SK-N-SH treated with all-trans-retinoic acid at 6 μM for 48 hours (cell line): ENCODE measurements around the gene PGM1.

ENCODE experiments used
- ATAC-seq: fragments of 200-7000 bp; cut with Tn5 transposase; 3 replicates; pipeline ENCODE4 v1.9.1; 2020; ENCODE audit warnings: mild to moderate bottlenecking, moderate library complexity
- ARNTL ChIP-seq: fragments of 450-650 bp; formaldehyde crosslinking; IDR thresholded peaks from 2 replicates; pipeline ENCODE4 v1.5.0; 2020; ENCODE audit warnings: low read depth, mild to moderate bottlenecking, moderate library complexity, borderline replicate concordance
- BACH2 ChIP-seq: fragments of 250-450 bp; sonication (Bioruptor Pico); IDR thresholded peaks from 2 replicates; pipeline ENCODE4 v1.9.0; 2021; ENCODE audit warnings: mild to moderate bottlenecking, borderline replicate concordance
- CREB5 ChIP-seq: fragments of 250-450 bp; sonication (Bioruptor Pico); IDR thresholded peaks from 2 replicates; pipeline ENCODE4 v1.5.1; 2020; ENCODE audit warnings: low read depth, mild to moderate bottlenecking, moderate library complexity
- CSDC2 ChIP-seq: fragments of 250-450 bp; sonication (Bioruptor Pico); IDR thresholded peaks from 2 replicates; pipeline ENCODE4 v1.5.0; 2020; ENCODE audit warnings: mild to moderate bottlenecking, moderate library complexity
- CSRNP3 ChIP-seq: fragments of 250-450 bp; sonication (Bioruptor Pico); IDR thresholded peaks from 2 replicates; pipeline ENCODE4 v1.5.1; 2021; ENCODE audit warnings: mild to moderate bottlenecking, moderate library complexity
- ESRRG ChIP-seq: fragments of 250-450 bp; sonication (Bioruptor Pico); IDR thresholded peaks from 2 replicates; pipeline ENCODE4 v1.6.1; 2021; ENCODE audit warnings: mild to moderate bottlenecking
- GLIS3 ChIP-seq: fragments of 250-450 bp; sonication (Bioruptor Pico); IDR thresholded peaks from 2 replicates; pipeline ENCODE4 v1.5.0; 2020; ENCODE audit warnings: mild to moderate bottlenecking, moderate library complexity
- ISL1 ChIP-seq: fragments of 250-450 bp; sonication (Bioruptor Pico); IDR thresholded peaks from 2 replicates; pipeline ENCODE4 v2.1.2; 2022; ENCODE audit warnings: mild to moderate bottlenecking, moderate library complexity
- OSR1 ChIP-seq: fragments of 250-450 bp; sonication (Bioruptor Pico); IDR thresholded peaks from 2 replicates; pipeline ENCODE4 v1.8.0; 2022; ENCODE audit warnings: moderate library complexity, mild to moderate bottlenecking, inconsistent platforms
- PATZ1 ChIP-seq: fragments of 250-450 bp; sonication (Bioruptor Pico); IDR thresholded peaks from 2 replicates; pipeline ENCODE4 v1.8.0; 2020; ENCODE audit warnings: mild to moderate bottlenecking, moderate library complexity, borderline replicate concordance
- POU6F1 ChIP-seq: fragments of 250-450 bp; sonication (Bioruptor Pico); IDR thresholded peaks from 2 replicates; pipeline ENCODE4 v1.8.0; 2021; ENCODE audit warnings: low read depth, mild to moderate bottlenecking, moderate library complexity, borderline replicate concordance
- PPARA ChIP-seq: fragments of 250-450 bp; sonication (Bioruptor Pico); IDR thresholded peaks from 2 replicates; pipeline ENCODE4 v1.5.0; 2020; ENCODE audit warnings: mild to moderate bottlenecking, borderline replicate concordance
- RARB ChIP-seq: fragments of 250-450 bp; sonication (Bioruptor Pico); IDR thresholded peaks from 2 replicates; pipeline ENCODE4 v1.8.0; 2021; ENCODE audit warnings: mild to moderate bottlenecking, moderate library complexity
- SNAI2 ChIP-seq: fragments of 250-450 bp; sonication (Bioruptor Pico); IDR thresholded peaks from 2 replicates; pipeline ENCODE4 v1.5.0; 2020; ENCODE audit warnings: mild to moderate bottlenecking, moderate library complexity
- TCF4 ChIP-seq: fragments of 250-450 bp; sonication (Bioruptor Pico); IDR thresholded peaks from 2 replicates; pipeline ENCODE4 v1.8.0; 2021; ENCODE audit warnings: mild to moderate bottlenecking, moderate library complexity, borderline replicate concordance
- TOX ChIP-seq: fragments of 250-450 bp; sonication (Bioruptor Pico); IDR thresholded peaks from 2 replicates; pipeline ENCODE4 v1.8.0; 2021; ENCODE audit warnings: mild to moderate bottlenecking, moderate library complexity, borderline replicate concordance
- TSHZ2 ChIP-seq: fragments of 250-450 bp; sonication (Bioruptor Pico); IDR thresholded peaks from 2 replicates; pipeline ENCODE4 v1.5.0; 2020; ENCODE audit warnings: mild to moderate bottlenecking, moderate library complexity
- ZC3H10 ChIP-seq: fragments of 250-450 bp; sonication (Bioruptor Pico); IDR thresholded peaks from 2 replicates; pipeline ENCODE4 v1.5.1; 2021; ENCODE audit warnings: mild to moderate bottlenecking, moderate library complexity
- ZFP3 ChIP-seq: fragments of 250-450 bp; sonication (Bioruptor Pico); IDR thresholded peaks from 2 replicates; pipeline ENCODE4 v1.5.0; 2020; ENCODE audit warnings: mild to moderate bottlenecking, moderate library complexity
- ZFP30 ChIP-seq: fragments of 450-650 bp; formaldehyde crosslinking; IDR thresholded peaks from 2 replicates; pipeline ENCODE4 v1.5.0; 2022; ENCODE audit warnings: mild to moderate bottlenecking, moderate library complexity
- ZNF565 ChIP-seq: fragments of 450-650 bp; formaldehyde crosslinking; conservative IDR thresholded peaks from 2 replicates; pipeline ENCODE4 v1.5.0; 2020; ENCODE audit warnings: low read depth, mild to moderate bottlenecking, moderate library complexity
- ZNF70 ChIP-seq: fragments of 450-650 bp; formaldehyde crosslinking; IDR thresholded peaks from 2 replicates; pipeline ENCODE4 v1.5.0; 2020; ENCODE audit warnings: mild to moderate bottlenecking, moderate library complexity
- ZNF8 ChIP-seq: fragments of 450-650 bp; formaldehyde crosslinking; IDR thresholded peaks from 2 replicates; pipeline ENCODE4 v1.5.0; 2020; ENCODE audit warnings: mild to moderate bottlenecking, moderate library complexity

Gene PGM1

GRCh38 chr1:63630238-63630637 is 37.0 kb downstream of the PGM1 start:
- ATAC-seq, result no peak
- TF ChIP-seq BACH2 (CRISPR knock-in tag) (no peak), OSR1 (CRISPR knock-in tag) (no peak), ZNF565 (no peak), ZC3H10 (CRISPR knock-in tag) (no peak), TCF4 (no peak), CSRNP3 (CRISPR knock-in tag) (no peak), PPARA (no peak), ZFP3 (CRISPR knock-in tag) (no peak), SNAI2 (no peak), ZFP30 (CRISPR knock-in tag) (no peak), ESRRG (no peak), TOX (CRISPR knock-in tag) (no peak), RARB (CRISPR knock-in tag) (no peak), POU6F1 (CRISPR knock-in tag) (no peak), GLIS3 (CRISPR knock-in tag) (no peak), TSHZ2 (CRISPR knock-in tag) (no peak), ARNTL (CRISPR knock-in tag) (no peak), ZNF70 (CRISPR knock-in tag) (no peak), CSDC2 (CRISPR knock-in tag) (no peak), ISL1 (no peak)

GRCh38 chr1:63630666-63631065 is 37.5 kb downstream of the PGM1 start:
- TF ChIP-seq OSR1 (CRISPR knock-in tag) (no peak), TOX (CRISPR knock-in tag) (no peak), ESRRG (no peak), TCF4 (no peak), ZFP30 (CRISPR knock-in tag) (no peak), ZNF70 (CRISPR knock-in tag) (no peak), ZNF8 (CRISPR knock-in tag) (no peak), BACH2 (CRISPR knock-in tag) (no peak), CREB5 (CRISPR knock-in tag) (no peak), PPARA (no peak), CSRNP3 (CRISPR knock-in tag) (no peak), ZNF565 (no peak)
- TF ChIP-seq, all 23 proteins: peak for 0
- no peak for ATAC-seq

- TF ChIP-seq TOX (CRISPR knock-in tag) (no peak), RARB (CRISPR knock-in tag) (no peak), ZNF565 (no peak), BACH2 (CRISPR knock-in tag) (no peak), TCF4 (no peak), ZFP3 (CRISPR knock-in tag) (no peak), TSHZ2 (CRISPR knock-in tag) (no peak), ZNF70 (CRISPR knock-in tag) (no peak), ZFP30 (CRISPR knock-in tag) (no peak), PATZ1 (CRISPR knock-in tag) (no peak), CSDC2 (CRISPR knock-in tag) (no peak)
- ATAC-seq, result no peak
These were observed 38.9 kb downstream of the PGM1 start for GRCh38 chr1:63632110-63632509.
